ENCODE results near the gene AP1M1.
A peak's percentile ranks its signal among the peaks of the same experiment; 100 is the strongest.

Gene AP1M1

GRCh38 chr19:16232127-16232526 lies 34.4 kb downstream of the AP1M1 start:
- DNase-seq (ENCODE audit: low read depth): no peak

GRCh38 chr19:16232568-16232967 lies 34.9 kb downstream of the AP1M1 start:
- no peak for DNase-seq (ENCODE audit: low read depth)

GRCh38 chr19:16233081-16233776 lies 35.5 kb downstream of the AP1M1 start:
- no peak for DNase-seq (ENCODE audit: low read depth)

GRCh38 chr19:16233836-16234551 lies 36.3 kb downstream of the AP1M1 start:
- no peak for DNase-seq (ENCODE audit: low read depth)

GRCh38 chr19:16234552-16235445 lies 37.1 kb downstream of the AP1M1 start:
- no peak for DNase-seq (ENCODE audit: low read depth)

GRCh38 chr19:16235811-16236652 lies 38.3 kb downstream of the AP1M1 start:
- DNase-seq (ENCODE audit: low read depth): no peak

GRCh38 chr19:16244091-16244490 lies 46.4 kb downstream of the AP1M1 start:
- DNase-seq (ENCODE audit: low read depth): no peak

- DNase-seq (ENCODE audit: low read depth): peak; percentile 81
Measured at GRCh38 chr19:16247353-16248182, 49.9 kb downstream of the AP1M1 start.

GRCh38 chr19:16248380-16249023 lies 50.8 kb downstream of the AP1M1 start:
- no peak for DNase-seq (ENCODE audit: low read depth)

GRCh38 chr19:16249826-16250404 lies 52.2 kb downstream of the AP1M1 start:
- DNase-seq (ENCODE audit: low read depth): no peak

GRCh38 chr19:16252459-16253205 lies 54.9 kb downstream of the AP1M1 start:
- DNase-seq (ENCODE audit: low read depth): no peak

- no peak for DNase-seq (ENCODE audit: low read depth)
Measured at GRCh38 chr19:16254851-16255408, 57.2 kb downstream of the AP1M1 start.

GRCh38 chr19:16257509-16258002 lies 59.8 kb downstream of the AP1M1 start:
- no peak for DNase-seq (ENCODE audit: low read depth)

- no peak for DNase-seq (ENCODE audit: low read depth)
Measured at GRCh38 chr19:16258440-16258903, 60.8 kb downstream of the AP1M1 start.

- no peak for DNase-seq (ENCODE audit: low read depth)
Measured at GRCh38 chr19:16259385-16260159, 61.9 kb downstream of the AP1M1 start.

GRCh38 chr19:16260160-16260811 lies 62.6 kb downstream of the AP1M1 start:
- DNase-seq (ENCODE audit: low read depth): no peak

GRCh38 chr19:16260812-16261161 lies 63.1 kb downstream of the AP1M1 start:
- DNase-seq (ENCODE audit: low read depth): no peak
